NB4 (cell line): ENCODE results near the gene HOMER3.

ENCODE experiments used
- CTCF ChIP-seq: IDR thresholded peaks from one replicate; pipeline ENCODE4 v1.5.1; 2012; ENCODE audit warnings: low read depth, low read length
- POLR2A ChIP-seq: IDR thresholded peaks from 2 replicates; pipeline ENCODE4 v1.6.1; 2011; ENCODE audit warnings: mild to moderate bottlenecking; ENCODE audit not compliant: insufficient read length; ENCODE audit errors: extremely low read depth

- no peak for TF ChIP-seq CTCF
- no peak for TF ChIP-seq POLR2A
Observed at GRCh38 chr19:18898607-18899408, 42.2 kb downstream of the HOMER3 start.
